Measurements from ENCODE around the gene VPREB3. TPM values are rescaled to one million over a fixed set of nuclear protein-coding genes. Genes with fewer than 3 reads are reported as not detected.

The VPREB3 gene
- total RNA-seq, 1 donor from 2014 or later, result not detected

DNA sequence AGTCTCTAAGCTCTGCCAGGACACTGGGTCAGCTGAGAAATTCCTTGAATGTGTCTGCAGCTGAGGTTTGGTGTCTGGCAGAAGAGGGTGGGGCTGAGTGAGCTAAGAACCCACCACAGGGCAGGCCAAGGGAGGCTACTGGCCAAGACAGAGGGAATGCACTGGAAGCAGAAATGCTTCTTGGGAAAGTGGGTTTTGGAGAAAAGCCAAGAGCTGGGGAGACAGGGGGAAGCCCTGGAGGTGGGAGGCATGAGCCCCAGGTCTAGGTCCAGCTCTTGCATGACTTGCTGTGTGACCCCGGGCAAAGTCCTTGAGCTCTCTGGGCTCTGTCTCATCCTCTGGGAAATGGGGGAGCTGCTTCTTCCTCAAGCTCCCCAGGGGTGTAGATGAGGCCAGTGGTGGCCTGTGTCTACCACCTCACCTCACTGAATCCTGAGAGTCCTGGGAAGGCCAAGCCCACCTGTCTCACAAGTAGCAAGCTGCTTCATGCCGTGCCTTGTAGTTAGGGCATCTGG is 20.8 kb upstream of the VPREB3 start:
- Mint-ChIP-seq H3K9me3 (ENCODE audit: unreplicated experiment) (no peaks in the 10 kb centered on the region), H3K27me3 (ENCODE audit: unreplicated experiment) (no peaks in the 10 kb centered on the region), H3K36me3 (ENCODE audit: unreplicated experiment) (no peaks in the 10 kb centered on the region), H3K4me3 (ENCODE audit: unreplicated experiment) (peak overlapping the region; percentile 72), H3K4me1 (ENCODE audit: unreplicated experiment) (peaks cover 53% of the 10 kb centered on the region), H3K27ac (ENCODE audit: unreplicated experiment) (peak overlapping the region; percentile 85)
- TF ChIP-seq, protein P1, sequence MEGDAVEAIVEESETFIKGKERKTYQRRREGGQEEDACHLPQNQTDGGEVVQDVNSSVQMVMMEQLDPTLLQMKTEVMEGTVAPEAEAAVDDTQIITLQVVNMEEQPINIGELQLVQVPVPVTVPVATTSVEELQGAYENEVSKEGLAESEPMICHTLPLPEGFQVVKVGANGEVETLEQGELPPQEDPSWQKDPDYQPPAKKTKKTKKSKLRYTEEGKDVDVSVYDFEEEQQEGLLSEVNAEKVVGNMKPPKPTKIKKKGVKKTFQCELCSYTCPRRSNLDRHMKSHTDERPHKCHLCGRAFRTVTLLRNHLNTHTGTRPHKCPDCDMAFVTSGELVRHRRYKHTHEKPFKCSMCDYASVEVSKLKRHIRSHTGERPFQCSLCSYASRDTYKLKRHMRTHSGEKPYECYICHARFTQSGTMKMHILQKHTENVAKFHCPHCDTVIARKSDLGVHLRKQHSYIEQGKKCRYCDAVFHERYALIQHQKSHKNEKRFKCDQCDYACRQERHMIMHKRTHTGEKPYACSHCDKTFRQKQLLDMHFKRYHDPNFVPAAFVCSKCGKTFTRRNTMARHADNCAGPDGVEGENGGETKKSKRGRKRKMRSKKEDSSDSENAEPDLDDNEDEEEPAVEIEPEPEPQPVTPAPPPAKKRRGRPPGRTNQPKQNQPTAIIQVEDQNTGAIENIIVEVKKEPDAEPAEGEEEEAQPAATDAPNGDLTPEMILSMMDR (IDR thresholded peaks at IDR 0.05), result no peak
- no peak for DNase-seq (ENCODE audit: extremely low spot score, unreplicated experiment)

DNA sequence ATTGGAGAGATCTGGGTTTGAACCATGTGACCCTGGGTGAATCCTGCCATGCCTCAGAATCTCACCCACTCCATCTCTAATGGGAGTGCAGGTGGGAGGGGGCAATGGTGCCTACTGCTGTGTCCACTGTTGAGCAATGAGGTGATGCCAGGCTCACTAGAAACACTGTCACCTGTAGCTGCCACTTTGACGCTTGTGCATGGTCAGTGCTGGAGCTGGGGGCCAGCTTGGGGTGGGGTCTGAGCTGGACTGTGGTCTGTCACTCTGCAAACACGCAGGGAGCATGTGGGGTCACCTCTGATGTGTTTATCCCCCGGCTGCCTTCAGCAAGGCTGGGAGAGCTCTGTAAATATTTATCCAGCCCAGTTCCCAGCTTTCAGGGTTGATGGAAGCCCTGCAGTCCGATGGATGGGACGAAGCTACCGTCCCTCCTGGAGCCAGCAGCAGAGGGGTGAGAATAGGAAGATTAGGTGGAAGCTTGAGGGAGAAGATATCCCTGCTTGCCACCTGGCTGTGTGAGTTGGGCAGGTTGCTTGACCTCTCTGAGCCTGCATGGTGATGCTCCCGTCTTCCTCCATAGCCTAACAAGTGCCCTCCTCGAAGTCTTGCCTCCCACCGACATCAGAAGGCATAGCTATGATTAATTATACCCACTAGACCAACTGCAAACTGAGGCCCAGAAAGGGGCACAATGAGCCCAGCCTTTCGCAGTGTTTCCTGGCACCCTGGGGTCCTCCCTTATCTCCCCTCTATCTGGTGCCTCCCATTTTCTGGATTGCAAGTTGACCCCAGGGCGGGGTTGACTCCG is 20.1 kb upstream of the VPREB3 start:
- H3K4me1 Mint-ChIP-seq (ENCODE audit: unreplicated experiment), result peaks cover 53% of the 10 kb centered on the region
- H3K27me3 Mint-ChIP-seq (ENCODE audit: unreplicated experiment), result no peaks in the 10 kb centered on the region
- peak overlapping the region; percentile 85 for H3K27ac Mint-ChIP-seq (ENCODE audit: unreplicated experiment)
- H3K36me3 Mint-ChIP-seq (ENCODE audit: unreplicated experiment), result no peaks in the 10 kb centered on the region
- H3K4me3 Mint-ChIP-seq (ENCODE audit: unreplicated experiment), result peak overlapping the region; percentile 72
- TF ChIP-seq, protein P1 (IDR thresholded peaks at IDR 0.05), result no peak
- H3K9me3 Mint-ChIP-seq (ENCODE audit: unreplicated experiment), result no peaks in the 10 kb centered on the region
- no peak for DNase-seq (ENCODE audit: extremely low spot score, unreplicated experiment)

DNA sequence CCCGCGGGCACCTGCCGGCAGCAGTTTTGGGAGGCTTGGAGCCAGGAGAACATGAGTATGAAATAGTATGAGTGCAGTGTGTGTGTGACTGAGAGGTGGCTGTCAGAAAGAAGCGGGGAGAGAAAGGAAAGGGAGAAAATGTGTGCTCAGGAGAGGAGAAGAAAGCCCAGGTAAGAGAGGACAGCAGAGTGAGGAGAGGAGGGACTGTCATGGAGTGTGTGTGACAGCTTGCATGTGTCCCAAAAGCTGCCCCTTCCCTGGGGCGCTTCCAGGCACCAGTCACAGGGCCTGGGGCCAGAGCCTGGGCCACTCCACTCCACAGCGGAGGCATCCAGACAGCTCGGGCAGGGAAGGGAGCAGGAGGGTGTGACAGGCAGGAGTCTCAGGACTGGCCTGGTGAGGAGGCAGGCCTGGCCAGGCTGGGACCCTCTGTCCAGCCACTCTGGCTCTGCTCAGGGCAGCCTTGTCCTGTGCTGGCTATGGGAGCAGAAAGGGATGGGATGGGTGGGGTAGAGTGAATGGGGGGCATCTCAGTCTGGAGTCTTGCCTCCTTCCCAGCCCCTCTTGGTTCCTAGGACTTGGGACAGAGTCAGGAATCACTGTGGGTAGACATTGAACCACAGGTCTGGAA is 19.4 kb upstream of the VPREB3 start:
- Mint-ChIP-seq H3K27me3 (ENCODE audit: unreplicated experiment) (no peaks in the 10 kb centered on the region), H3K9me3 (ENCODE audit: unreplicated experiment) (no peaks in the 10 kb centered on the region), H3K36me3 (ENCODE audit: unreplicated experiment) (no peaks in the 10 kb centered on the region), H3K4me1 (ENCODE audit: unreplicated experiment) (peaks cover 54% of the 10 kb centered on the region), H3K27ac (ENCODE audit: unreplicated experiment) (peak overlapping the region; percentile 85), H3K4me3 (ENCODE audit: unreplicated experiment) (peak overlapping the region; percentile 72)
- TF ChIP-seq, protein P1 (IDR thresholded peaks at IDR 0.05), result no peak
- DNase-seq (ENCODE audit: extremely low spot score, unreplicated experiment), result no peak

DNA sequence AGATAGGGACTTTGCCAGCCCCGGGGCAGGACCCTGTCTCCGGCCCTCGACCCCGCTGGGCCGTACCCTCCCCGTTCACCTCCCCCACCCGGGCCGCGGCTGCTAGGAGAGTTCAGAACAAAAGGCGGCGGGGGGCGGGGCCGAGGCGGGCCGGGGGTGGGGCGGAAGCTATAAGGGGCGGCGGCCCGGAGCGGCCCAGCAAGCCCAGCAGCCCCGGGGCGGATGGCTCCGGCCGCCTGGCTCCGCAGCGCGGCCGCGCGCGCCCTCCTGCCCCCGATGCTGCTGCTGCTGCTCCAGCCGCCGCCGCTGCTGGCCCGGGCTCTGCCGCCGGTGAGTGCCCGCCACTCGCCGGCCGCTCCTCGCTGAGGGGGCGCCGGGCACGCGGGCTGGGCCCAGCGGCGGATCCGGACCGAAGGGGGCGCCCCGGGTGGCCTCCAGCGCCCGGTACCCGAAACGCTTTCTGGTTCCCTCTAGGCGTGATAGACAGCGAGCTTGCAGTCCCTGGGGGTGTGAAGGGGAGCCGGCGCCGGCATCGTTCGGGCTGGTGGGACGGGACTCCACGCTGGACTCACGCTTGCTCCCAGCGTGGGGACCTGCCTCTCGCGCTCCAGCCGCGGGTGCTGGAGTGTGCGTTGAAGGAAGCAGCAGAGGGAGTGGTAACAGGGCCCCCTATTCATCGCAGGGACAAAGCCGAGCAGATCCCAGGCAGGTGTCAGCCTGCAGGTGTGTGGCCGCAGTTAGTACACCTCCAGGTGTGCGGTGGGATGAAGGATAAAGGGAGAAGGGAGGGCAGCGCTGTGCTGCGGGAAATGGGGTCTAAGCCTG is 18.6 kb upstream of the VPREB3 start, which contains the start of gene MMP11:
Gene MMP11, plus strand, starts transcription at position 201 of the 825 bp plus-strand sequence. Its CDS starts 22 bp downstream, at position 223.
- Mint-ChIP-seq H3K4me3 (ENCODE audit: unreplicated experiment) (peak within 1 kb of the TSS; percentile 72), H3K9me3 (ENCODE audit: unreplicated experiment) (no peaks in the 10 kb centered on the region), H3K36me3 (ENCODE audit: unreplicated experiment) (no peaks in the 10 kb centered on the region), H3K4me1 (ENCODE audit: unreplicated experiment) (peaks cover 55% of the 10 kb centered on the region), H3K27me3 (ENCODE audit: unreplicated experiment) (no peaks in the 10 kb centered on the region), H3K27ac (ENCODE audit: unreplicated experiment) (peak within 1 kb of the TSS; percentile 79)
- TF ChIP-seq, protein P1 (IDR thresholded peaks at IDR 0.05), result no peak
- DNase-seq (ENCODE audit: extremely low spot score, unreplicated experiment), result no peak
